Ammon's horn (tissue), 1 donor: ENCODE results near the gene DCLRE1C.
"Not testable (repeated sequence)": the region's sequence is repeated elsewhere in the genome, so short reads cannot be mapped to it uniquely, and the experiment has no call there.

Experiments
- DNase-seq: peaks from one replicate; pipeline ENCODE4 v3.0.0-alpha.2; 2016; ENCODE audit warnings: low spot score

DCLRE1C gene

DNA sequence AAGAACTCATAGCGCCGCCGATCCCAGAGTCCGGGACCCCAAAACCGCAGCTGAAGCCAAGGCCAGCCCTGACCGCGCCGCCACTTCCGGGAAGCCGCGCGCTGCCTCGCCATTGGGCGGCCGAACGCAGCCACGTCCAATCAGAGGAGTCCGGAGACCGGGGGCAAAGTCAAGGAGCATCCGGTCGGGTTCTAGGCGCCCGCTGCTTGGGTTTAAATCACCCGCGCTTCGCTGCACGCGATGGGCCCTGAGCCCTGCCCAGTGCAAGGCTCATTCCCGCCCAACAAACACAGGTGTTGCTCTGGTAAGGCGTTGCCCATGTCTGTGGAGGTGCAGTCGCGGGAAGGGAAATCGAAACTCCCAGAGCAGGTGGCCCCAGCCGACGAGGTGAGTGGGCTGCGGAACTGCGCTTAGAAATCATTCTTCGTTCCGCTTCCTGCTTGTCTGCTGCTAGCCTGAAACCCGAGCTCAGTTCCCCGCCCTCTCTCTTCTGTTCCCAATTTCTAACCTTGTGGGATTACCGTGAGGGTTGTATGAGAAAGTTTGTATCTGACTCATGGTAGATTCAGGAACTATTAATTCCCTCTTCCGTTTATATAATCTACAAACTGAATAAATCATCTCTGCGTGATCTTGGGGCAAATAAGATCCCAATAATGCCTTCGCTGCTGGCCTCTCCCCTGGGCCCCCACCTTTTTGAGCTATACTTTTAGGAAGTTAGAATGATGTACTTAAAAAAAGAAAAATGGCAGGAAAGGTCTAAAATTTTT, at the start of gene DCLRE1C:
Gene DCLRE1C, minus strand, starts transcription at position 96 of the 770 bp plus-strand sequence. Its CDS starts 86 bp downstream, at position 10.
- peak; percentile 93 for DNase-seq

GRCh38 chr10:14995964-14996565, 42.2 kb upstream of the DCLRE1C start:
- DNase-seq = no peak

DNA sequence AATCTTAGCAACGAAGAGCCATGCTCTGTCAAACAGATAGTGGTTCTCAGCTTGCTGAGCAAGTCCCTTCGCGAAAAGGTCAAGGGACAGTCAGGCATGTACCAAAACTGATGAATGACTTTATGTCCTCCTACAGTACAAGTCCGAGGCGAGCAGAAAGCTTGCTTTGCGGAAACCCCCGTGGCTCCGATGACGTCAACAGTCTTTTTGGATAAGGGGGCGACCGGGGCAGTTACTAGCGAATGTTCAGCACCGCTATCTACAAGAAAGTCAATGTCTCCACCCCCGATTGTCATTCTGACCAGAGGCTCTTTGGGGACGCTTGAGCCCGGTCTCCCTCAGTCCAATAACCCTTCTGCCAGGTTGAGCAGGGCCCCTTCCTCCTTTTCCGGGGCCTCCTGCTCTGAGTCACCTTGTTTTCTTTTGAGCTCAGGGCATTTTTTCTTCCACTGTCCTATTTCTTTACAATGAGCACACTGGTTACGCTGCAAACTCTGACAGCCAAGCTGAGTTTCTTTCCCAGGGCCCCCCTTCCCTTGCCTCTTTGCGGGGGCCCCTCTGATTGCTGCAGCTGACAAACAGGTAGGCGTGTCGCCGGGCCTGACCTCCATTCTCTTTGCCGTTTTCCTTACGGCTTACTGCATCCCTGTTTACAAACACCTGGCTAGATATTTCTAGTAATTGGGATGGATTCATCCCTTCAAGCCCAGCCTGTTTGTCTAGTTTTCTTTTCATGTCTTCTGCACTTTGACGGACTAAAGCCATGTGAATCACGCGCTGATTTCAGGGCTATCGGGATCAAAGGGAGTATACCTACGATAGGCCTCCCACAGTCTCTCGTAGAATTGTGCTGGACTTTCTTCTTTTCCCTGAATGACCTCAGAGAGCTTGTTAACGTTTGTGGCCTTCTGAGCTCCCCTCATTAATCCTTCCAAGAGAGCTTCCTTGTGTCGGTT, 39.9 kb upstream of the DCLRE1C start:
- not testable (repeated sequence) for DNase-seq

DNA sequence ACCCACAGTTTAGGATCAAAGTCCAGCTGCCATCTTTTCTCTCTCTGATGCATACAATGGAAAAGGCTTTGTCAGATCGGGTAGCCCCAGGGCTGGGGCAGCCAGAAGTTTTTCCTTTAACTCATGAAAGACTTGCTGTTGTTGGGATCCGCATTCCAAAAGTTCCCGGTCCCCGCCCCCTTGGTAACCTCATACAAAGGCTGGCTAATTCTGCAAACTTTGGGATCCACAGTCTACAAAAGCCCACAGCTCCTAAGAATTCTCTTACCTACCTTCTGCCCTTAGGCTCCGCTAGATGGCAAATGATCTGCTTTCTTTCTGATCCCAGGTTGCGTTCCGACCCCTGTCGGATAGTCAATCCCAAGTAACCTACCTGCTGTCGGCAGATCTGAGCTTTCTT, 38.4 kb upstream of the DCLRE1C start:
- not testable (repeated sequence) for DNase-seq

DNA sequence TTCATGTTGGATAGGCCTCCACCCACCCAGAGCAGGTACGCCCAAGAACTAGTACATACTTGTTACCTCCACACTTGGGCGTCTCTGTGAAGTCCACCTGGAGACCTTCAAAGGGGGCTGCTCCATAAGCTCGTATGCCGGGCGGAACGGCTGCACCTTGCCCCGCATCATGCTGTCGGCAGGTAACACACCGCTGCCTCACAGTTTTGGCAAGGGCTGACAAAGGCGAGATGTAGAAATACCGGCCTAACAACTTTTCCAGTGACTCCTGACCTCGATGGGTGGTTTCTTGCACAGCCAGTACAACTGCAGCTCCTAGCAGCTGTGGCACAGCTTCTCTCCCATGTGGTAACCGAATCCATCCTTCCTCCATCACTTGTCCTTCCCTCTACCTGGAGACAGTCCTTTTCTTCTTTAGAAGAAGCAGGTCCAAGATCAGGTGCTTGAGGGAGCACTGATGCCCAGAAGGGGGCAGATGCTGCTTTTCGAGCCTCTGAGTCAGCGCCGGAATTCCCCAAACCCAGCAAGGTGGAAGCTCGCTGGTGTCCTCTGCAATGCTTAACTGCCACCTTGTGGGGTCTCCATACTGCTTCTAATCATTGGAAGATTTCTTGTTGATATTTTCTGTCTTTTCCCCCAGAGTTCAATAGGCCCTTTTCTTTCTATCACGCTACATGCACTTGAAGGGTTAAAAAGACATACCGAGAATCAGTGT, 37.3 kb upstream of the DCLRE1C start:
- DNase-seq = not testable (repeated sequence)

GRCh38 chr10:14989552-14989951, 35.7 kb upstream of the DCLRE1C start:
- DNase-seq = not testable (repeated sequence)

GRCh38 chr10:14982744-14983143, 28.8 kb upstream of the DCLRE1C start:
- no peak for DNase-seq

DNA sequence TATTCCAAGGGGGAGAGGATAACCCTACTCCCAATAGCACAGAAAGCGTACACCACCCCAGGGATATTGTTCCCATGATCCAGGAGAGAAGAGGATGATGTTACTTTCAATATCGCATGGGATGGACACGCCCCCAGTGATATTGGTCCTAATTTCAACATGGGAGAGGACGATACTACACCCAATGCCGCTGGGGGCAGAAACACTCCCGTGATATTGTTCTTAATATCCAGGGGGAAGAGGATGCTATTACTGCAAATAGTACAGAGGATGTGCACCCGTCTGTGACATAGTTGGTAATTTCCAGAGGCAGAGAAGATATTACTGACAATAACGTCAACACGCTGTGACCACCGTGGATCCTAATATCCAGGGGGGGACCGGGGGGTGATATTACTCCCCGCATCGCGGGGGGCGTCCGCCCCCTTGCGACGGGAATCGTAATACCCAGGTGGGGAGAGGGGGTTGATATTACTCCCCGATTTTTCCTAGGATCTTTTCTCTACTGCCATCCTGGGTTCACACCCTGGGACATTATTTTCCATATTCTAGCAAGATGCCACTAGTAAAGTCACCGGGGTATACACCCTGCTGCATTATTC, 21.9 kb upstream of the DCLRE1C start:
- no peak for DNase-seq

GRCh38 chr10:14974153-14974998, 20.5 kb upstream of the DCLRE1C start:
- DNase-seq = not testable (repeated sequence)

GRCh38 chr10:14971867-14972448, 18.1 kb upstream of the DCLRE1C start:
- no peak for DNase-seq

GRCh38 chr10:14967897-14968296, 14.0 kb upstream of the DCLRE1C start:
- DNase-seq = no peak

- peak; percentile 93 for DNase-seq
Observed at GRCh38 chr10:14959221-14960057, 5.5 kb upstream of the DCLRE1C start, which contains the start of gene MEIG1. MEIG1 (plus strand) TSS chr10:14959388; CDS start chr10:14966469, 7,081 bp downstream.

- DNase-seq = no peak
Observed at GRCh38 chr10:14958872-14959220, 5.0 kb upstream of the DCLRE1C start.

- DNase-seq = no peak
Observed at GRCh38 chr10:14954934-14955333, 1.0 kb upstream of the DCLRE1C start.

DNA sequence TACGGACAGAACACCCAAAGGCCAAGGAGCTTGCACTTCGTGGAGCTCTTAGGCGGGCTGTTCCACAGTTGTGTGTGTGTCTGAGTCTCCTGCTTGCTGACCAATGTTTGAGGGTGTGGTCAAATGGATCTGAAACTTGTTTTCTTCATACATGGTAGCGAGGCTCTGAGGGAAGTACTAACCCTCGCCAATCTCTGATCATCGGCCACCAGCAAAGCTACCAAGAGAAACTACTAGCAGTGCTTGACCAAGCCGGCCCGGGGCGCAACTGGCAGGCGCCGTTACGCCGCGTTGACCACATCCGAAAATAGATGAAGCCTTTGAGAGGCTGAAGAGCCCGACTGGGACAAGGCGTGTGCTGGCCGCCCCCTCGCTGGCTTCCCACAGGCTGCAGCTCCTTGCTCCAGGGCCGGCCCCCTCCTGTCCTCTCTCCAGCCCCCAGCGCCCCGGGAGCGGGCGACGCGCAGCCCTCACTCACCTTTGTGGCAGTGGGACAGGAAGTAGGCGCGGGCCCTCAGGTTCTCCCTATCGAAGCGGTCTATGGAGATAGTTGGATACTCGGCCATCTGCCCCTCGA, 384 bp downstream of the DCLRE1C start:
- DNase-seq = peak; percentile 44

- DNase-seq = no peak
Observed at GRCh38 chr10:14952851-14953423, 959 bp downstream of the DCLRE1C start.

GRCh38 chr10:14949291-14949690, 4.6 kb downstream of the DCLRE1C start:
- no peak for DNase-seq

- no peak for DNase-seq
Observed at GRCh38 chr10:14947268-14947667, 6.6 kb downstream of the DCLRE1C start.
